ENCODE data around the gene CAND1. TPM values are rescaled to one million over a fixed set of nuclear protein-coding genes. Genes with fewer than 3 reads are reported as not detected.

Gene CAND1
- total RNA-seq, 1 experiment from 2014 or later, result 155 TPM

GRCh38 chr12:67287311-67287710, 18.2 kb downstream of the CAND1 start:
- Histone ChIP-seq H3K9ac (ENCODE audit: low read length) (no peak overlapping the region), H3K4me3 (replicated peaks in 1 of 2; ENCODE audit: low read depth in 1 of 2, low read length in 2 of 2) (no peak overlapping the region), H2AFZ (ENCODE audit: low read depth, low read length, poor library complexity, severe bottlenecking) (no peak overlapping the region), H3K27me3 (ENCODE audit: insufficient read depth, low read length) (no peaks in the 10 kb centered on the region), H3K79me2 (ENCODE audit: insufficient read depth, low read length) (peaks cover 99% of the 10 kb centered on the region), H4K20me1 (ENCODE audit: insufficient read depth) (peaks cover 4% of the 10 kb centered on the region; the same call in 1 of the 2 replicates), H3K27ac (ENCODE audit: low read depth, low read length) (no peak overlapping the region), H3K36me3 (ENCODE audit: control insufficient read depth in 1 of 2, insufficient read depth in 2 of 2, low read length in 2 of 2) (peaks cover 0 to 5% of the 10 kb centered on the region in 2 experiments; a peak in 2 of 4 replicates), H3K9me3 (ENCODE audit: control insufficient read depth in 1 of 2, insufficient read depth in 1 of 2, low read depth in 1 of 2, low read length in 2 of 2) (no peaks in the 10 kb centered on the region), H3K4me2 (ENCODE audit: low read length) (no peak overlapping the region), H3K9me2 (ENCODE audit: insufficient read depth) (no peaks in the 10 kb centered on the region), H3K4me1 (ENCODE audit: control insufficient read depth in 1 of 2, insufficient read depth in 2 of 2, low read length in 2 of 2) (no peaks in the 10 kb centered on the region)
- DNase-seq (ENCODE audit: low read depth, low spot score) (no peak), ATAC-seq (no peak)
- intact Hi-C loops (cut with micrococcal nuclease), result no loop called here
- CTCF ChIA-PET, result no interaction called here
- RAD21 ChIA-PET (ENCODE audit: low non-redundant PET in 1 of 2, low total read pairs in 2 of 2, uncharacterized antibody in 2 of 2, unreplicated experiment in 2 of 2), result no interaction called here
- TF ChIP-seq ATF3 (IDR thresholded peaks at IDR 0.05) (no peak), REST (IDR thresholded peaks at IDR 0.05; ENCODE audit: low read depth) (no peak), FOSL1 (IDR thresholded peaks at IDR 0.05; ENCODE audit: low read depth) (no peak), ZNF274 (IDR thresholded peaks at IDR 0.05; ENCODE audit: low read depth, low read length) (no peak), POLR2A (IDR thresholded peaks at IDR 0.05; ENCODE audit: borderline replicate concordance, extremely low read depth, insufficient read depth, insufficient read length) (no peak), CTCF (IDR thresholded peaks at IDR 0.05 in 2 of 3, conservative IDR thresholded peaks at IDR 0.05 in 1 of 3; ENCODE audit: borderline replicate concordance in 1 of 3, insufficient read depth in 1 of 3, low read depth in 2 of 3, low read length in 2 of 3) (no peak), CEBPB (IDR thresholded peaks at IDR 0.05; ENCODE audit: low read depth) (no peak), SRF (IDR thresholded peaks at IDR 0.05; ENCODE audit: low read depth) (no peak), YY1 (IDR thresholded peaks at IDR 0.05; ENCODE audit: extremely low read depth, insufficient replicate concordance, low read depth, low read length) (no peak)
- no TSS peak for BruUV-seq (replicated peaks)
- POLR2A ChIA-PET, result interaction anchor here (1.7 kb wide), 1 partner anchor 18 kb away, joined by 4 read pairs; the partner anchor contains the start of gene CAND1
